GM18519 (cell line): ENCODE results near the gene EPB41L3.

Experiments used
- ATAC-seq: cut with Tn5 transposase; IDR thresholded peaks from one replicate; pipeline ENCODE4 v1.9.1; 2021; ENCODE audit warnings: mild to moderate bottlenecking, moderate library complexity; ENCODE audit not compliant: unreplicated experiment, low FRiP score

Gene EPB41L3

GRCh38 chr18:5457462-5457957, 86.3 kb downstream of the EPB41L3 start:
- no peak for ATAC-seq

DNA sequence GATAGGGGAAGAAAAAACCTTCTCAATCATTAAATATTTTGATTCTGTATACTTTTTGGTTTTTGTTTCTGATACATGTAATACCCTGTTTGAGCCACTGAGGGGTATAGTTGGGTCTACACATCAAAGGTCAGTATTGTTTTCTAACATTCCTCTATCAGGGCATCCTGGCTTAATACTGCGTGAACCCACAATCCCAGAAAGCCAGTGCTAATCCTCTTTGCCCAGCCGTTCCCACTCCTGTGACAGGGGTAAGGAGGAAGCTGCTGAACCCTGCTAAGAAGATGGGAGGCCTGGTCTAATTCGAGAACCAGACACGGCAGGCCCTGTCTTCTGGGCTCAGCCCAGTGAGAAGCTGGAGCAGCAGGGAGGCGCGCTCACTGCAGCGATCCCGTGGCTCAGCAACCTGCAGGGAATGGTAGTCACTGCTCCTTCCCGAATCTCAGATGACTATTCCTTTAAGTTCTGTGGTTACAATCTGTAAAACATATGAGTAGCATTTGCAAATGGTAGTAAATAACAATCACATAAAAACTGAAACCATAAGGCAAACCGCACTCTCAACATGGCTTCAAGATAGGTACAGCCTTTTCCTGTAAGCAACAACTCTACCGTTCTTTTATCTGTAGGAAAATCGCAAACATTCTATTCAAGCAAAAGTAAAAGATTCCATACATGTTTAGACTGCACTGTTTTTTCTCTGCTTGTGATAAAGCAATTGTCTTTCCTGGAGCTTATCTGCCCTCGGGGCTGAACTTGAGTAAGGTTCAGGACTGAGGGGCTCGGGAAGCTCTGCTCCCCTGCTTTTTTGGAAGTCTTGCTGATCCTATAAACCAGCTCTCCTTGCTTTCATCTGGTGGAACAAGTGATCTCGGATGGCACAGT, 87.0 kb downstream of the EPB41L3 start:
- peak; percentile 84 for ATAC-seq

- no peak for ATAC-seq
Observed at GRCh38 chr18:5455674-5456073, 88.1 kb downstream of the EPB41L3 start.

DNA sequence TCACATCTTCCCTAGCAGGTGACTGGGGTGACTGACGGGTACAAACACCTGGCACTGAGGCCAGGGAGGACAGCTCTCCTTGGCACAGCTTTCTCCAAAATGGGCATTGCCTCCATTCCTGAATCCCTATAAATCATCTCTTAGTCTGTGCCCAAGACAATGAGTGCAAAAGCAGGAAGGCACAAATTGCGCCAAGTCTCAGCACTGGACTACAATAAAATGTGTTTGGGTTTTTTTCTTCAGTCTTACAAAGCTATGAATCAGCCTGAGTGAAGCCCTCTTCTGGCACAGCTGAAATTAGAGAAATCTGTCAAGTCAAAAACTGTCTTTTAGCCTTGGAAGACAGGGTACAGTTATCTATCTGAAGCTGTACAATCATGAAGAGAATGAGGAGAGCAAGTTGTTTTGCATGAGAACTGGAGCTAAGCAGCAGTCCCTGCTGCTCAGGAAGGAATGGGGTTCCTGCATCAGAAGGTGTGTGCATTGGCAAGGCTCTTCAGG, 90.8 kb downstream of the EPB41L3 start:
- ATAC-seq = no peak

- ATAC-seq = no peak
Observed at GRCh38 chr18:5451871-5452270, 91.9 kb downstream of the EPB41L3 start.

DNA sequence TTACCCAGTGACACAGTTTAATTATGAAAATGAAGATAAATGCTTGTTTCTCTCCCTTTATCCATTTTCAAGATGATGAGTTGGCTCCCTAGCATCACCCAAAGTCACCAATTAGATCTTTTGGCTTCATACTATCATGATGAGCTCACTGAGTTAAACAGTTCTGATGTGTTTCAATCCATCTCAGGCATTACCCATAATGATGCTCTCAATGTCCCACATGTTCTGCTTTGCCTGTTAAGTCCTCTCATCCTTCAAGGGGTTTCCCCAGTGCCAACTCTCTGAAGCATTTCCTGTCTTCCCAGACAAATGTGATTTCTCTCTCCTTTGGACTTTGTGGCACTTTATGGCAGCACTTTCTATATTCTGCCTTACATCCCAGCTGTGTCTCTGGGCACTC, 92.6 kb downstream of the EPB41L3 start:
- ATAC-seq = no peak

DNA sequence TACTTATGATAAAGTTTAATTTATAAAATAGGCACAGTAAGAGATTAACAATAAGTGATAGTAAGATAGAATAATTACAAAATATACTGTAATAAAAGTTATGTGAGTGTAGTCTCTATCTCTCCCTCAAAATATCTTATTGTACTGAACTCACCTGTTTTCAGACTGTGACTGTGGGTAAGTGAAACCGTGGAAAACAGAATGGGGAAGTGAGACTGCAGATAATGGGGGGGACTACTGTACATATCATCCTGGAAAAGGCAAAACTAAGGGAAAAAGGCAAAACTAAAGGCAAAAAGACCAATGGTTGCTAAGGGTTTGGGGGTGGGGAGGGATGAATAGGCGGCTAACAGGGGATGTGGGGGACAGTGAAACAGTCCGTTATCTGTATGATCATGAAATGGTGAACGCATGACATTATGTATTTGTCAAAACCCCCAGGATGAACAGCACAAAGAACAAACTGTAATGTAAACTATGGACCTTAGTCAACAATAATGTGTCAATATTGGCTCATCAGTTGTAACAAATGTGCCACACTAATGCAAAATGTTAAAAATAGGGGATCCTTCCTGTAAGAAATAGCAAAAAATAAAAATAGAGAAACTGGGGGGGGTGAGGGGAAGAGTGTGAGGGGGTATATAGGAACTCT, 93.8 kb downstream of the EPB41L3 start:
- ATAC-seq = no peak

GRCh38 chr18:5447442-5447841, 96.4 kb downstream of the EPB41L3 start:
- ATAC-seq = no peak

GRCh38 chr18:5444847-5445246, 99.0 kb downstream of the EPB41L3 start:
- no peak for ATAC-seq

GRCh38 chr18:5444269-5444668, 99.5 kb downstream of the EPB41L3 start:
- no peak for ATAC-seq

DNA sequence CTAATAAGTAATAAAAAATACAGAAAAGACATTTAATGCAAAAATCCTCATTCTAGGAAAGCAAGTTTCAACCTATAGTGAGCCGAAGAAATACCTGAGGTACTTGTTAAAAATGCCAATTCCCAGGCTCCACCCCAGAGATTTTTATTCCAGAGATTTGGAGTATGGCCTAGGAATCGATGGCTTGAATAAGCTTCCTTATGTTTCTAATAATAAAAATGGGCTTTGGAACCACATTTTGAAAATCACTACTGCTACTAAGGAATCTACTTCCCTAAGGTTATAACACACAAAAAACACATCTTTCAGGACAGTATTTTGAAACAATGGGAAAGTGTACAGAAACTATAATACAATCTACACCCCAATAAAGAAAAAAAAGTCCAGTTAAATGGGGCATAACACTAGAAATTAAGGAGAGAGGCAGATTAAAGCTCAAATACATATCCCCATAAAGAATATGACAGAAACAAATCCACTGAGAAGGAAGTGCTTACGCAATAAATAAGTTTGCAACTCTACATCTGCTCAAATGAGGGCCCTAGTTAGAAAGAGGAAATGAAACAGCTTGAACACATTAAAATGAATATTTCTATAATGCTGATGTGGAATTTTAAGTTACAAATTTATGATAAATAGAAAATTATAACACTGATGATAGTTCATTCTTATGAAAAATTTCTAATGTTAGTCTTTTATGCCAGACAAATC, 103.7 kb downstream of the EPB41L3 start:
- no peak for ATAC-seq

GRCh38 chr18:5434425-5434824, 109.4 kb downstream of the EPB41L3 start:
- ATAC-seq = no peak

DNA sequence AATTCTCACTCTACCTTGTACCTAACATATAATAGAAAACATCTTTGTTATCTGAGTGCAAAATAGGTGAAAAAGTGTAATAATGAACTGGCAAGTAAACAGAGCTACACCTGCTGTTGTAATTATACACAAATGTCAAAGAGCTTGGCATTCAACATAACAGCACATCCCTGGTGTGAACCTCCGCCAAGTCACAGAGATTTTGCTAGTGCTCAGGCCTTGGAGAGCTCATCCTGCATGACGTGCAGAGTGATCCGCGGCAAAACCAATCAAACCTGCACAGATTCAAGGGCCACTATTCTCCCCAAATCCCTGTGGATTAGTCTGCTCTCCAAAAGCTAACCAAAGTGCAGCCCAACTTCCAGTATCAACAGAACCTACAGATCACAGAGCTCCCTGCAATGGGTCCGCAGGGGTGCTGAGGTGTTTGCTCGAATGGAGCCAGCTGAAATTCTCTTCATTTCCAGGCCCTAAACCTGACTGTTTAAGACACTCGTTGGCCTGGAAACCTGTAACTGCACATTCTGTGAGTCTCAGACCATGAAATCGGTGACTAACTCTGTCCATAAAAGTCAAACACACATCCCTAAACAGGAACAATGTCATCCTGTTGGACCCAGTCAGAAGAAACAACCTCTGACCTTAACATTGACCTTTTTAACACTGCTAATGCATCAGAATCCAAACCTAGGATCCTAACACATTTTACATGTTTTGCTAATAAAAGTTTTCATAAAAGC, 111.8 kb downstream of the EPB41L3 start:
- no peak for ATAC-seq

DNA sequence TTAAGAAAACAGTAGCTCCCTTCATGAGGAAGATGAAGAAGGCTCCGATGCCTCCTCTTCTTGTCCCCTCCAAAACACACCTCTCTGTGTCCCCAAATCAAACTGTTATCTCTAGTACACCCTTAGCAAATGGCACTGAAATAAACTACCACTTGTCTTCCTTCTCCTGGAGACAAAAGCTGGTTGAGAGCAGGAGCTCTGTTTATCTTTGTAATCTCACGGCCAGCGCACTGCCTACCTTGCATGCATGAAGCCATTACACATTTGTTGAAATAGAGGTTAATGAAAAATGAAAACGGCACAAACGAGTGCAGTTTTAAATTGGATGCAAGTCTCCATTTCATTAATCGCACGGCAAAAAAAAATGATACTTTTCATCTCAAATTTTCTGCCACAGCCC, 113.7 kb downstream of the EPB41L3 start:
- no peak for ATAC-seq

DNA sequence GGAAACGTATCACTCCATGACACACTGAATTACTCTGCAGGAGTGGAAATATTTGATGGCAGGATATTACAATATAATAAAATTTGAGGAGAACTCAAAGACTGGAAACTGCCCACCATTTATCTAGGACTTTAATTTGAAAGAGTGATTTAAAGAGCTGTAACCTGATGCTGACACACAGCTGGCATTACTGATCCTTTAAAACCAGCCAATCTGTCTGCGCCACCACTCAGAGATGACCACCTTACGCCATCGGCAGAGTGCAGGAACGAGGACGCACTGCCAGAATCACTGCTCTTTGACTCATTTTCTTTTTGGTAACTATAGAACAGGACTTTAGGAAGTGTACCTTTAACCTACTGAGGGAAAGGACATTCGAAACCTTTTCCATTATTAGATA, 114.1 kb downstream of the EPB41L3 start:
- no peak for ATAC-seq

DNA sequence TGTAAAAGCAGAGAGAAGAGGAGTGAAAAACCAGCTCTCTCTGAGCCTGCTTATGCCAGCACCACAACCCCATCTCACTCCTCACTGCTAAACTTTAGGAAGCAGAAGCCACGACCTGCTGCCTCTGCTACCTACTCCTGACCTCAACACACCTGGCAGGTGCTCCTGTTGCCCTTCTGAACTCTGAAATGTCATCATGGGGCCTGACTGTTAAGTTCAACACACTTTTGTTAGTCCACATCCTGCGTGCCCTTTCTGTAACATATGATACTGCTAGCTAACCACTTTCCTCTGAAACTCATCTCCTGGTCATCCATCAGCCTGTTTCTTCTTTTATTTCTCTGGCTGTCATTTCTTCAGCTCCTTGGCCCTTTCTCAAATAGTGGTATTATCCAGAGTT, 118.1 kb downstream of the EPB41L3 start:
- ATAC-seq = no peak

DNA sequence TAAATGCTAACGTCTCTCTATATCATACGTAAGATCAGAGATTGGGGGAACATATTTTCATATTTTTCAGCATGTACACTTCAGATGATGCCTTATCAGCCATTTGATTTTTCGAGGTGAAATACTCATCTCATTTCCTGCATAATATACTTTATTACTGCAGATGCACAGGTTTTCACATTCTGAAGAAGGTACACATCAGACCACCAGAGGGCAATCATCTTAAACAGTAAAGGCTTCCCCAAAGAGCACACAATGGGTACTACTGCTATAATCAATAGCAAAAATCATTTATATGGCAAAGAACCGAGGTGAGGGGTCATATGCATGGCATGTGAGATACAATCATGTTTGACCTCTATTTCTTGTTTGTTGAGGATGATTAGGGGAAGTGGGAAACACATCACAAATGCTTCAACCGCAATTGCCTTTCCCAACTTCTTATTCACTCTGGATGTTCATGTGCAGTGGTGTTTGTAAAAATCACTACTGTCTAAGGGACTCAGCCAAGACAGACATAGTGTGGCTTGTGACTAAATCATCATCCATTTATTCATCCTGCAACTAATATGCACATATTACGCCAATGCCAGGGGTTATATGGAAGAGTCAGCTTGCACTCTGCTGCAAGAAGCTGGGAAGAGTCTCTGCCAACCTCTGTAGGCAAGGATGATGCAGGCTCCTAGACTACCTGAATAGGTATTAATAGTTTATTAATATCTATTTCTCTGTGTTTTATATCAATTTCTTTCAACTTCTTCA, 118.7 kb downstream of the EPB41L3 start:
- ATAC-seq = peak; percentile 73

DNA sequence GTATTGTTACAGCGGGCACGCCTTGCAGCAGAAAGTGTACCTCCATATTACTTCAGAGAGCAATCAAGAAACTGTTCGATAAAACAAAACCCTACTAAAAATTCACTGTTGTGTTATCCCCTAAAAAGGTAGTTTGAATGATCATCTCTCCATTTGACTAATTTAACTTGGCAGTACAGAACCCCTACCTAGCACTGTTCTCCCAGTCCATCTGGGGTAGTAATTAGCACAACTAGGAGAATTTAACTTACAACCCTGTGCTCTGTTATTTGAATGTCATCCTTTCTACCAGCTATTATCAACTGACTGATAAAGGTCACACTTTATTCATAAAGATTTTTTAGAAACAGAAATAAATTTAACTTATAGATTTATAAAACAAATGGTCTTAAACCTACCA, 121.2 kb downstream of the EPB41L3 start:
- no peak for ATAC-seq

DNA sequence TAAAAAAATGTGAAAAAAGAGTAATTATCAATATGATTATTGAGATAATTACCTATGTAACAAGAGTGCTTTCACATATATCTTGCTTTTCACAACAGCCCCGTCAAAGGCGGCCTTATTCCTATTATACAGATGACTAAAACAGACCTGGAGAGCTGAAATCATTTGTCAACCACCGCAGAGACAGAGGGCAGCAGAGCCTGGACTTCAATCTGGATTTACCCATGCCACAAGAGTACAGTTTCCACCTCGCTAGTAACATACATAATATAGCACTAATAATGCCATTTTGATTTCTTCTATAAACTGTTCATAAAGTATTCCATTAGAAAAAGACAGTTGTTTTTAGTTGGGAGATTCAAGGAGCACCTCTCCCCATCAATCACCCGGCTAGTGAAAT, 121.8 kb downstream of the EPB41L3 start:
- ATAC-seq = no peak

GRCh38 chr18:5420906-5421305, 122.9 kb downstream of the EPB41L3 start:
- ATAC-seq = no peak
